GM12873 (cell line): ENCODE data around the gene EYS.

Source experiments
- TF ChIP-seq, protein P1 (sequence below): IDR thresholded peaks from 2 replicates; pipeline ENCODE4 v1.5.1; 2012; ENCODE audit warnings: low read depth, mild to moderate bottlenecking, moderate library complexity, low read length, control low read depth; ENCODE audit not compliant: insufficient read depth; ENCODE audit errors: missing control alignments

The EYS gene

DNA sequence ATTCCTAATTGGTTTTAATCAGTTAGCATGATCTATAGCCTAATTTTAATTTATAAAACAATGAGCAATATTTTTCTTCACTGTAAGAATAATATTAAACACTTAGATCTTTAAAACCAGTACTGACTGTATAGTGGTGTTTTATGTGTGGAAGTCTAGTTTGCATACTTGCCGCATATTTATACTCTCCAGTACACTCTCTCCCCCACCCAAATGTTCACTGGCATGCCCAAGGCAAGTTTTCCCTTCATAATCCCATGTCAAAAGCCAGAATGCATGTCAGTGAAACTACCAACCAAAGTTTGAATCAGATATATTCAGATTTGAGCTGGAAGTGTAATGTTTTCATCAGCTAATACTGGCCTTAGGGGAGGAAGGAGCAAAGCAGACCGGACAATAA, 1565.3 kb downstream of the EYS start:
- TF ChIP-seq, protein P1, sequence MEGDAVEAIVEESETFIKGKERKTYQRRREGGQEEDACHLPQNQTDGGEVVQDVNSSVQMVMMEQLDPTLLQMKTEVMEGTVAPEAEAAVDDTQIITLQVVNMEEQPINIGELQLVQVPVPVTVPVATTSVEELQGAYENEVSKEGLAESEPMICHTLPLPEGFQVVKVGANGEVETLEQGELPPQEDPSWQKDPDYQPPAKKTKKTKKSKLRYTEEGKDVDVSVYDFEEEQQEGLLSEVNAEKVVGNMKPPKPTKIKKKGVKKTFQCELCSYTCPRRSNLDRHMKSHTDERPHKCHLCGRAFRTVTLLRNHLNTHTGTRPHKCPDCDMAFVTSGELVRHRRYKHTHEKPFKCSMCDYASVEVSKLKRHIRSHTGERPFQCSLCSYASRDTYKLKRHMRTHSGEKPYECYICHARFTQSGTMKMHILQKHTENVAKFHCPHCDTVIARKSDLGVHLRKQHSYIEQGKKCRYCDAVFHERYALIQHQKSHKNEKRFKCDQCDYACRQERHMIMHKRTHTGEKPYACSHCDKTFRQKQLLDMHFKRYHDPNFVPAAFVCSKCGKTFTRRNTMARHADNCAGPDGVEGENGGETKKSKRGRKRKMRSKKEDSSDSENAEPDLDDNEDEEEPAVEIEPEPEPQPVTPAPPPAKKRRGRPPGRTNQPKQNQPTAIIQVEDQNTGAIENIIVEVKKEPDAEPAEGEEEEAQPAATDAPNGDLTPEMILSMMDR: no peak

DNA sequence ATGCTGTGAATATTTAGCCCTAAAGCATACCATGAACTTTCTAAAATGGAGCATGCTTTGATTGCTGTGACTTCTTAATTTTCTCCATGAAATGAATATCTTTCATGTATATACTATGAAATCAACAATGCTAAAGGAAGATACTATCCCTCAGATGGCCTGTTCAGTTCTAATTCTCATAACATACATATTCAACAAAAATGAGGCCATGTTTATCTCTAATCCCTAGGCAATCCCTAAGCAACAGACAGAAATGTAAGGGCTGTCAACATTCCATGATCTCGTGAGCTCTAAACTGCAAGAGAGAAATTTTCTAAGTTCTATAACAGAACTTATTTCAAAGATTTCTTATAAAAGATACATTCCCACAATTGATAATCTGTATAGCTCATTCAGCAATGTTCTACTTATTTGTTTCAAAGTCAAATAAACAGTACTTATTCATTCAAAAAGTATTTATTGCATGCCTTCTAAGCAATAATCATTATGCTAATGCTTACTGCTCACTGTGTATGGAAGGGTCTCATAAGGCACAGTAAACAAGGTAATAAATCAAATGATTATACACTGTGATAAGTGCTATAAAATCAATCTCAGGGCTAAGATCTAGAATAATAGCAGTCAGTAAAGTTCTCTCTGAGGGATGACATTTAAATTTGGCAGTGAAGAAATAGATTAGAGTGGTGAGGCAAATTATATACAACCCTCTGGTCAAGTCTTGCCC, 1578.6 kb downstream of the EYS start:
- TF ChIP-seq, protein P1: no peak

DNA sequence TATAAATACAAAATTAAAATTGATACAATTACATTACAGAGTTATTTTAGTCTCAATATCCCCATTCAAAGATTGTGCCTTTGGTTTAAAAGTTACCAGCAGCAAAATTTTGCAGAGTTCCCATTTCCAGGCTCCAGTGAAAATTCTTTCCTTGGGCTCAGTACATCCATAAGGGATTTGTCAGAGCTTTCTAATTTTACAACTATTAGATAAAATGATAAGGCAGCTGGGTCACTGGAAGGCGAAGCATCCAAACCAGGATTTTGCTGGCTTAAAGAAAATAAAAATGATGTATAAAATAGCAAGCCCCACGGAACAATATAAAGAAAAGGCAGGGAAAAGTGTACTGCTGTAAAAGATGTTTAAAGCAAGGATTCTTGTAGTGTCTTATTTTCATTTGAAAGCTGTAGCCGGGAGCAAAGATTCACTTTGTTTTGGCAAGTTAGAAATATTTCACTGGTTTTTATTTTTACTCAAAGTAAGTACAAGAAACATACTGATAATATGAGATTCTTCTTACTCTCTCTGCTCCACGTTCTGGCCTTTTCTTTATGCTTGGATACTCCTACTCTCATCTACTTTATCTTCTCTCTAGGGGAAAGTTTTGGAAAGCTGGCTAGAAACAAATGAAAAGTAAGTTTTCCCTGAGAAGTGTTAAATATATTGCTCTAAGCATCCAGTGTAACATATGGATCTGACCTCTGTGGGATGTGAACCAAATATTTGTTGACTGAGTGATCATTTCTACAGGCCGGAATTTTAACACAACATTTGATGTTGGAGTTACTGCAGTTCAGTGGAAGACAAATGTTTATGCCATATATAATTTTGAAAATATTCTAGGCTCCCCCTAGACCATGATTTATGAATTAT, 1583.0 kb downstream of the EYS start:
- TF ChIP-seq, protein P1: no peak

DNA sequence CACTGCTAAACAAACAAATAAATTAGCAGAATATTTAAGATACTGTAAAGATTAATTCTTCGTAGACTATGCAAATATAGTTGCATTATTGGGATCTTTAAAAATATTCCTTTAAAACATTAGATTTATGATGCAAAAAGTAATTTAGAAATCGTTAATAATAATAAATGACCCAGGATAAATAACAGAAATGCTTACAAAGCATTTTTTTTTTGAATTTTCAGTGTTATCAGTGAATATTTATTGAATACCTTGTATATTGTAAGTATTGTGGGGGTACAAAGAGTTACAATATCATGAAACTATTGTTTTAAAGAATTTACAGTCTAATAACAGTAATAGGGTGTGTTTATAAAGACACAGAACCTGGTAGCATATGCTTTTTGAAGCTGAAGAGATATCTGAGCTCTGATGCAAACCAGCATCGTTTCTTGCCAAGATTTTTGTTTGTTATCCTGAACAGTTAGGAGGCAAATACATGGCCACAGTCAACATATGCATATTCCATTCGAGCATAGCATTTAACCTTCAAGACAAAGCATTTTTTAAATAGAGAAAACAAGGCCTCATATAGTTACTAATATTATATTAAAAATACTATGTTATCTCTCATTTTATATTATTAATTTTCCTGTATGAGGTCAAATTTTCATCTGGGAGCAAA, 1584.2 kb downstream of the EYS start:
- TF ChIP-seq, protein P1: no peak

DNA sequence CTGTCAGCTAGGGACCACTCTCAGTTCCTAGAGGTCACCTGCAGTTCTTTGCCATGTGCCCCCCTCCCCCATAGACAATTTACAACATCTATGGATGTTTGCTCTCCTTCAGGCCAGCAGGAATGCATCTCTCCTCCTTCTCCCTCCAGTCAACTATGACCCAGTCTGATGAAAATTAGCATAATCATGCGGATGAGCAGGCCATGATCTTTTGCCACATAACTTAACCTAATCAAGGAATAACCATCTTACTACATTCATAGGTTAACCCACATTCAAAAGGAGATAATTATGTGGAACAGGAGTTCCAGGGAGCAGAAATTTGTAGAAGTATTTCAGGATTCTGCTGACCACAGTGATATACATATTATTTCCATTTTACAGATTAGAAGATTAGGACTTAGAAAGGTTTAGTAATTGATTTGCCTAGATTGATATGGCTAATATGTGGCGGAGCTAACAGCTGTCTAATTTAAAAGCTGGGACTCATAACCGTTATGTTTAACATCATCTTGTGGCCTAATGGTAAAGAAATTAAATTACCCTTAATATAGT, 1585.9 kb downstream of the EYS start:
- TF ChIP-seq, protein P1: no peak

DNA sequence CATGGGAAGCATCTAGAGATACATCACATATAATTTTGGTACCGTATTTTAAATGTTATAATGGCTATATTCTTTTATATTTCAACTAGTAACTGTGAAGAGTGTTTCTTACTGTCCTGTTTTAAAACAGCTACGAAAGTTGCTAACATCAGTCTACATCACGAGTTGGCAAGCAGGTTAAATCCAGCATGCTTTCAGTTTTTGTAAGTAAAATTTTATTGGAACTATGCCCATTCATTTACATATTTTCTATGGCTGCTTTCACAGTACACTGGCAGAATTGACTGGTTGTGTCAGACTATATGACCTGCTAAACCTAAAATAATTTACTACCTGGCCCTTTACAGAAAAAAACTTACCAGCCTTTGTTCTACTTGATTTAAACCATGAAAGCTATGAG, 1593.3 kb downstream of the EYS start:
- TF ChIP-seq, protein P1: no peak

DNA sequence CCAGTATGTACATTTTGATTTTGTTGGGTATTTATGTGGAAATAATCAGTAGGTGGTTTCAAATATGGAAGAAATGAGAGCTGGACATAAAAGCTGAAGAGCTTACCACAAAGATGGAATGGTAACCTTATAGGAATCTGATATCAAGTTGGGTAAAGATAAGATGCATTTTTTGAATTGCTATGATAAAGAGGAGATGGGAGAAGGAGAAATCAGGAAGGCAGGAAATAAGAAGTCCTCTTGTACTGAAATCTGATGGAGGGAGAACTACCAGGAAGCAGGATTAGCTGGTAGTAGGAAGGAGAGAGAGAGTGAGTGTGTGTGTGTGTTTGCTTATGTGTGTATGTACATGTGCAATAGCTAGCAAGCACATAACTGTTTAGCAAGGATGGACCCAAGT, 1603.0 kb downstream of the EYS start:
- TF ChIP-seq, protein P1: no peak
